ENCODE results near the gene OTUD3. TPM values are rescaled to one million over a fixed set of nuclear protein-coding genes. Genes with fewer than 3 reads are reported as not detected.
"Not testable (repeated sequence)": the region's sequence is repeated elsewhere in the genome, so short reads cannot be mapped to it uniquely, and the experiment has no call there.

The OTUD3 gene
- total and polyA plus RNA-seq, 4 donors, result 11.6 to 36.1 (median 11.8) TPM

DNA sequence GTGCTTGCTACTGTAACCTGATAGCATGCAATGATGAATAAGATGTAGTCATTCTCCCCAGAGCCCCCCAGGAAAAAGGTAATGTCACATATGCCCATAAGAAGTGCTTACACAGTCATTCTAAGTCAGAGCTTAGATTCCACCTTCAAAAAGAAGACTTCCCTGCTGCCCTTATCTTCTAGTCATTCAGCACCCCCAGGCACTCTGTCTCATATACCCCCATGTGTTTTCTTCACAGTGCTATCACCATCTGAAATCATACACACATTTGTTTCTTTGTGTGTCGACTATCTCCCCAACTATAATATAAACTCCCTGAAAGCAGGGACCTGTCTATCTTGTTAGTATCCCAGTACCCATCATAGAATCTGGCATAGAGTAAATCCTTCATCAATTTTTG, 16.2 kb upstream of the OTUD3 start:
- no peaks in the 10 kb centered on the region for H3K9me3 ChIP-seq (ENCODE audit: control insufficient read depth, insufficient read depth, low read length)
- no peak overlapping the region for H3K4me3 ChIP-seq (ENCODE audit: low read depth, low read length)
- DNase-seq (ENCODE audit: low read depth in 4 of 6, low spot score in 6 of 6), result no peak
- H3K27ac ChIP-seq (ENCODE audit: low read depth, low read length), result no peak overlapping the region
- H3K36me3 ChIP-seq (ENCODE audit: control insufficient read depth, insufficient read depth, low read length), result no peaks in the 10 kb centered on the region
- no peaks in the 10 kb centered on the region for H3K4me1 ChIP-seq (ENCODE audit: control insufficient read depth, insufficient read depth, low read length)
- H3K27me3 ChIP-seq (ENCODE audit: control insufficient read depth, insufficient read depth, low read length), result no peaks in the 10 kb centered on the region
- no CpG with 5 or more reads among the region's 1 CpG for WGBS (ENCODE audit: insufficient coverage)

DNA sequence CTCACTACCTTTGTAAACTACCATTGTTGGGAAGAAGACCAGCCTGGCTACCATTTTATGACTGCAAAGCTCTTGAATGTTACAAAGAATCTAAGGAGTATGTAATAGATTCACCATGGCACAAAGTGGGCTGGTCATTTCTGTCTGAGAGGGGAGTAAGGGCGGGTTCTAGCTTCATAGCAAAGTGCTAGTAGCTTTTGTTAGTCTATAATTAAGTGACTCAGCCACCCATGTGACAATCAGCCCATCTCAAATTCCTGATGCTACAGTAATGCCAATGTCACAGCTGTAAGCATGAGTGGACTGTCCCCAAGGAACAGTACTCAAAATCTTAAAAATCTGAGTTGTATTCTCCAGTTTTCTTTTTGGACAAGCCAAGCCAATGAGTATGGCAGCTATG, 15.4 kb upstream of the OTUD3 start:
- WGBS (ENCODE audit: insufficient coverage), result no CpG with 5 or more reads among the region's 1 CpG
- Histone ChIP-seq H3K36me3 (ENCODE audit: control insufficient read depth, insufficient read depth, low read length) (no peaks in the 10 kb centered on the region), H3K4me1 (ENCODE audit: control insufficient read depth, insufficient read depth, low read length) (no peaks in the 10 kb centered on the region), H3K27me3 (ENCODE audit: control insufficient read depth, insufficient read depth, low read length) (no peaks in the 10 kb centered on the region), H3K27ac (ENCODE audit: low read depth, low read length) (no peak overlapping the region), H3K9me3 (ENCODE audit: control insufficient read depth, insufficient read depth, low read length) (no peaks in the 10 kb centered on the region), H3K4me3 (ENCODE audit: low read depth, low read length) (no peak overlapping the region)
- DNase-seq (ENCODE audit: low read depth in 4 of 6, low spot score in 6 of 6), result no peak

DNA sequence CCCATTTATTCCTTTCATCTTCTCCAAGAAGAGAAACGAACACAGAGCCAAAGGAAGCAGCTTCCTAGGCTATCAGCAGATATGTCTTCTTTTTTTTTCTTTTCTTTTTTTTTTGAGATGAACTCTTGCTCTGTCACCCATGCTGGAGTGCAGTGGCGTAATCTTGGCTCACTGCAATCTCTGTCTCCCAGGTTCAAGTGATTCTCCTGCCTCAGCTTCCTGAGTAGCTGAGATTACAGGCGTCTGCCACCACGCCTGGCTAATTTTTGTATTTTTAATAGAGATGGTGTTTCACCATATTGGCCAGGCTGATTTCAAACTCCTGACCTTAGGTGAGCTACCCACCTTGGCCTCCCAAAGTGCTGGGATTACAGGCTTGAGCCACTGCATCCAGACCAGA, 13.6 kb upstream of the OTUD3 start:
- not testable (repeated sequence) for H3K4me1 ChIP-seq (ENCODE audit: control insufficient read depth, insufficient read depth, low read length); H3K4me3 ChIP-seq (ENCODE audit: low read depth, low read length); DNase-seq (ENCODE audit: low read depth in 4 of 6, low spot score in 6 of 6); H3K36me3 ChIP-seq (ENCODE audit: control insufficient read depth, insufficient read depth, low read length); H3K9me3 ChIP-seq (ENCODE audit: control insufficient read depth, insufficient read depth, low read length); H3K27ac ChIP-seq (ENCODE audit: low read depth, low read length); H3K27me3 ChIP-seq (ENCODE audit: control insufficient read depth, insufficient read depth, low read length)
- no CpG with 5 or more reads among the region's 4 CpGs for WGBS (ENCODE audit: insufficient coverage)

DNA sequence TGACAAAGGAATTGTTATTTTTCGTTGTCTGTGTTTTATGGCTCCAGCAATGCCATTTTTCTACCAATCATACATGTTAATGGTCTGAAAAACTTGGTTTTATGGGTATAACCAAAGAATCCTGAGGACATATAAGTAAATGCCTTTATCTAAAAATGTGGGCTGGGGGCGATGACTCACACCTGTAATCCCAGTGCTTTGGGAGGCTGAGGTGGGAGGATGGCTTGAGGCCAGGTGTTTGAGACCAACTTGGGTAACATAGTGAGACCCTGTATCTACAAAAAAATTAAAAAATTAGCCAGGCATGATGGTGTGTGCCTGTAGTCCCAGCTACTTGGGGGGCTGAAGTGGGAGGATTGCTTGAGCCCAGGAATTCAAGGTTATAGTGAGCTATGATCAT, 12.7 kb upstream of the OTUD3 start:
- H3K27me3 ChIP-seq (ENCODE audit: control insufficient read depth, insufficient read depth, low read length); H3K36me3 ChIP-seq (ENCODE audit: control insufficient read depth, insufficient read depth, low read length); DNase-seq (ENCODE audit: low read depth in 4 of 6, low spot score in 6 of 6); H3K27ac ChIP-seq (ENCODE audit: low read depth, low read length); H3K9me3 ChIP-seq (ENCODE audit: control insufficient read depth, insufficient read depth, low read length); H3K4me1 ChIP-seq (ENCODE audit: control insufficient read depth, insufficient read depth, low read length); H3K4me3 ChIP-seq (ENCODE audit: low read depth, low read length): not testable (repeated sequence)
- WGBS (ENCODE audit: insufficient coverage), result 100% methylated on average over 1 of the region's 2 CpGs

DNA sequence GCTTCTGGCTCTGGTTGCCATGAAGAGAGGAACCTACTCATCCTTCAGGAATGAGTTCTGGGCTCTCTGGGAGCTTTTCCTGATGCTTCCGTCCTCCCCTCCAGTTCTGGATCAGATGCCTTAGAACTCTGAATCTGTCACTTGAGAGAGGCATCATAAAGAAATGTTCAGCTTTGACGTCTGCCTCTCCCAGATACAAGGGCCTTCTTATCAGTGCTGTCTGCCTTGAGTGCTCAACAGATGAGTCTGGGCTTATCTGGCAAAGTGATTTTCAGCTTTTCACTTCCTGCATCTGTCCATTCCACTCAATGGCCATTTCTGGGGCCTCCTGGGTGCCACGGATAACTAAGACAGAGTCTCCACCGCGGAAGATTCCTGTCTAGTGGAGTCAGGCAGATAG, 12.3 kb upstream of the OTUD3 start:
- H3K36me3 ChIP-seq (ENCODE audit: control insufficient read depth, insufficient read depth, low read length), result no peaks in the 10 kb centered on the region
- no peak overlapping the region for H3K27ac ChIP-seq (ENCODE audit: low read depth, low read length)
- H3K4me1 ChIP-seq (ENCODE audit: control insufficient read depth, insufficient read depth, low read length), result no peaks in the 10 kb centered on the region
- no peaks in the 10 kb centered on the region for H3K9me3 ChIP-seq (ENCODE audit: control insufficient read depth, insufficient read depth, low read length)
- no peak for DNase-seq (ENCODE audit: low read depth in 4 of 6, low spot score in 6 of 6)
- no peaks in the 10 kb centered on the region for H3K27me3 ChIP-seq (ENCODE audit: control insufficient read depth, insufficient read depth, low read length)
- H3K4me3 ChIP-seq (ENCODE audit: low read depth, low read length), result no peak overlapping the region
- WGBS (ENCODE audit: insufficient coverage), result 86% methylated on average over 2 of the region's 5 CpGs

DNA sequence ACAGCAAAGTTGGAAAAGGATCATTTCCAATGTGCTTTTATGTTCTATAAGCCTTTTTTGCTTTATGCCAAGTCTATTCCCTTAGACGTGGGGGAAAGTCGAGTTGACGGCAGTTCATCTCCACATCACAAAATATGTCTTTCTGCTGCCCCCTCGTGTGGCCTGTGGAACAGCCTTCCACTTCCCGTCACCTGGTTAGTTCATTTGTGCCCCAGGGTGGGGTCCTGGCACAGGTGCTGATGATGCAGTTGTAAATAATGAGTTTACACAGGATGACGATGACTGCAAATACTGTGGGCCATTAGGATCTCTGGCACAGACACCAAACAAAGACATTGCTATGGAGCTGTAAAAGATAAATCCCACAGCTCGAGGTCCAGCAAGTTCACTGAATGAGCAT, 10.0 kb upstream of the OTUD3 start:
- no peak overlapping the region for H3K4me3 ChIP-seq (ENCODE audit: low read depth, low read length)
- no peaks in the 10 kb centered on the region for H3K36me3 ChIP-seq (ENCODE audit: control insufficient read depth, insufficient read depth, low read length)
- H3K27me3 ChIP-seq (ENCODE audit: control insufficient read depth, insufficient read depth, low read length), result no peaks in the 10 kb centered on the region
- H3K9me3 ChIP-seq (ENCODE audit: control insufficient read depth, insufficient read depth, low read length), result no peaks in the 10 kb centered on the region
- 68% methylated on average over 3 of the region's 7 CpGs for WGBS (ENCODE audit: insufficient coverage)
- DNase-seq (ENCODE audit: low read depth in 4 of 6, low spot score in 6 of 6), result peak in 1 of 6 donors; percentile 14
- H3K4me1 ChIP-seq (ENCODE audit: control insufficient read depth, insufficient read depth, low read length), result no peaks in the 10 kb centered on the region
- no peak overlapping the region for H3K27ac ChIP-seq (ENCODE audit: low read depth, low read length)

DNA sequence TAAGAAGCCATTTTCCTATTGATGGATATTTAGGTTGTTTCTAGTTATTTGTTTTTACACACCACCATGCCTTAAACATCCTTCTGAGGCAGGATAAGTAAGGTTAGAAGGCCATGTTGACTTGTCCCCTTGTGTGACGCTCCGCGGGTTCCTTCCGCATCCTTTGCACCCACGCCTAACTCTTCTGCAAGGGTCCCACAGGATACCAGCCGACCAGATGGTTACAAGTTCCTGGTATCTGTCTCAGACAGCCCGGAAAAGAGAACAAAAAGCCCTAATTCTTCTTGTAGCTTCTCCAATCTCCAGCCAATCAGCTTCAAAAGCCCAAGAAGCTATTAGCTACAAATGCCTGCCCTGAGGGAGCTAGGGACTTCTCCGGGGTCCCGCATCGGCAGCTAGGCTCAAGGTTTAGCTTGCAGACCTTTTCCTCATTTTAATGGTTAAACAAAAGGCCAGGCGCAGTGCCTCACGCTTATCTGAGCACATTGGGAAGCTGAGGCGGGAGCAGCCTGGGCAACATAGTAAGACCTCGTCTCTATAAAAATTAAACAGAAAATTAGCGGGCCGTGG, 4.9 kb upstream of the OTUD3 start:
- DNase-seq (ENCODE audit: low read depth in 4 of 6, low spot score in 6 of 6), result no peak
- Histone ChIP-seq H3K27me3 (ENCODE audit: control insufficient read depth, insufficient read depth, low read length) (no peaks in the 10 kb centered on the region), H3K4me1 (ENCODE audit: control insufficient read depth, insufficient read depth, low read length) (no peaks in the 10 kb centered on the region), H3K36me3 (ENCODE audit: control insufficient read depth, insufficient read depth, low read length) (no peaks in the 10 kb centered on the region), H3K9me3 (ENCODE audit: control insufficient read depth, insufficient read depth, low read length) (no peaks in the 10 kb centered on the region), H3K27ac (ENCODE audit: low read depth, low read length) (no peak overlapping the region), H3K4me3 (ENCODE audit: low read depth, low read length) (no peak overlapping the region)
- WGBS (ENCODE audit: insufficient coverage), result 78% methylated on average over 14 of the region's 16 CpGs

DNA sequence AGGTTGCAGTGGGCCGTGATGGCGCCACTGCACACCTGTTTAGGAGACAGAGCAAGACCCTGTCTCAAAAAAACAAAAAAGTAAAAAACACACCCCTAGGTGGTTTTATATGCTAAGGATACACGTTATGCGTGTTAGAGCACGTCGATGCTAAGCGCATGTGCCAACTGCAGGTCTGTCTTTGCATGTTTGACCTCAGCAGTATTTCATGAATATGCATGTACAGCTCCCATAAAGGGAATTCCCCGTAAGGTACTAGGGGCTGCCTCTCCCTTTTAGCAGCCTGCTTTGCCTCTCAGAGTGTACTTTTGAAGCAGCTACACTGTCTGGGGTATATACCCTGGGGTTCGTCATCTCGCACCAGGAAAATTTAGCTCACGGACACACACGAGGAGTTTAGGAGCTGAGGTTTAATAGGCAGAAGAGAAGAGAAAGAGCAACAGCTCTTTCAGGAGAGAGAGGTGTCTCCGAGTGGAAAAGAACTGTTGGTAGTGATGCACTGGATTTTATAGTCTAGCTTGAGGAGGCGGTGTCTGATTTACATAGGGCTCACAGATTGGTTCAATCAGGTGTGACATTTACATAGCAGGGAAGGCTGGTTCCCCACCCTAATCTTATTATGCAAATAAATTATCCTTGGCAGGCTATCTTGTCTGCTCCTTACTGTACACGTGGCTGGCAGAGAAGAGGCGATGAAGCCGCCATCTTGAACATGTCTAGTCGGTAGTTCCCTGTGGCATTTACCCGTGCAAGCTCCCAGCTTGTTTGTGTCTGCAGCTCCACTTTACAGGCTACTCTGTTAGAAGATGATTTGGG, 4.2 kb upstream of the OTUD3 start:
- no peak overlapping the region for H3K4me3 ChIP-seq (ENCODE audit: low read depth, low read length)

DNA sequence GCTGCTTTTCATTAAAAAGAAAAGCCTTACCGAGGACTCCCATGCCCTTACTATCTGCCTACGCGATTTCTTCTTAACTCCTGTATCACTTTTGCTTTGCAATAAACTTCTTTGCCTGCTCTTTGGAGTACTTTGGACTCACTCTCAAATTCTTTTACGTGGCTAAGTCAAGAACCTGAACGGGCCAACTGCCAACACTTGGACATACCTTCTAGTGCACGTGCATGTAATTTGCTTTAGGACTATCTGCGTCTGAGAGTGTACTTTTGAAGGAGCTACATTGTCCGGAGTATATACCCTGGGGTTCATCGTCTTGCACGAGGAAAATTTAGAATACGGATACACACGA, 3.6 kb upstream of the OTUD3 start:
- peaks cover 6% of the 10 kb centered on the region for H3K4me1 ChIP-seq (ENCODE audit: control insufficient read depth, insufficient read depth, low read length)
- WGBS (ENCODE audit: insufficient coverage), result 92% methylated on average over 7 of the region's 12 CpGs
- H3K9me3 ChIP-seq (ENCODE audit: control insufficient read depth, insufficient read depth, low read length), result no peaks in the 10 kb centered on the region
- no peak overlapping the region for H3K27ac ChIP-seq (ENCODE audit: low read depth, low read length)
- no peak overlapping the region for H3K4me3 ChIP-seq (ENCODE audit: low read depth, low read length)
- peak in 2 of 6 donors; percentile 5 to 7 for DNase-seq (ENCODE audit: low read depth in 4 of 6, low spot score in 6 of 6)
- no peaks in the 10 kb centered on the region for H3K27me3 ChIP-seq (ENCODE audit: control insufficient read depth, insufficient read depth, low read length)
- no peaks in the 10 kb centered on the region for H3K36me3 ChIP-seq (ENCODE audit: control insufficient read depth, insufficient read depth, low read length)

More for the DNA sequence above, 4.2 kb upstream of the OTUD3 start:
- Histone ChIP-seq H3K9me3 (ENCODE audit: control insufficient read depth, insufficient read depth, low read length) (no peaks in the 10 kb centered on the region), H3K36me3 (ENCODE audit: control insufficient read depth, insufficient read depth, low read length) (no peaks in the 10 kb centered on the region), H3K4me1 (ENCODE audit: control insufficient read depth, insufficient read depth, low read length) (peaks cover under 1% of the 10 kb centered on the region), H3K27me3 (ENCODE audit: control insufficient read depth, insufficient read depth, low read length) (no peaks in the 10 kb centered on the region), H3K27ac (ENCODE audit: low read depth, low read length) (no peak overlapping the region)
- peak in 3 of 6 donors; percentile 20 to 88 (median 66) for DNase-seq (ENCODE audit: low read depth in 4 of 6, low spot score in 6 of 6)
- WGBS (ENCODE audit: insufficient coverage), result 61% methylated on average over 15 of the region's 19 CpGs

DNA sequence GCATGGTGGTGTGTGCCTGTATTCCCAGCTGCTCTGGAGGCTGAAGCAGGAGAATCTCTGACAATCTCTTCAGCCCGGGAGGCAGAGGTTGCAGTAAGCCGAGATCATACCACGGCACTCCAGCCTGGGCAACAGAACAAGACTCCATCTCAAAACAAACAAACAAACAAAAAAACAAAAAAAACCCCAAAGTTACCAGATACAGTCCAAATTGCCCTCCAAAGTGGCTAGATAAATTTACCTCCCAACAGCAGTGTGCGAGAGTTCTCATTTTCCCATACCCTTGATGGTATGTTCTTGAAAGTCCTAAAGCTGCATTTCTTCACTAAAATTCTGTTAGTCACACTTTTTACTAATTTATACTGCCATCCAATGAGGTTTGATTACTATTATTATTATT, 3.0 kb upstream of the OTUD3 start:
- no peaks in the 10 kb centered on the region for H3K36me3 ChIP-seq (ENCODE audit: control insufficient read depth, insufficient read depth, low read length)
- no peaks in the 10 kb centered on the region for H3K27me3 ChIP-seq (ENCODE audit: control insufficient read depth, insufficient read depth, low read length)
- peaks cover 7% of the 10 kb centered on the region for H3K4me1 ChIP-seq (ENCODE audit: control insufficient read depth, insufficient read depth, low read length)
- H3K4me3 ChIP-seq (ENCODE audit: low read depth, low read length), result no peak overlapping the region
- H3K27ac ChIP-seq (ENCODE audit: low read depth, low read length), result no peak overlapping the region
- H3K9me3 ChIP-seq (ENCODE audit: control insufficient read depth, insufficient read depth, low read length), result no peaks in the 10 kb centered on the region
- WGBS (ENCODE audit: insufficient coverage), result 100% methylated on average over 3 of the region's 4 CpGs
- DNase-seq (ENCODE audit: low read depth in 4 of 6, low spot score in 6 of 6), result no peak

Data from spinal cord (tissue), 10 donors.